ENCODE measurements around the gene INHBC. TPM values are rescaled to one million over a fixed set of nuclear protein-coding genes. Genes with fewer than 3 reads are reported as not detected.

Gene INHBC
- polyA plus RNA-seq, 1 of the 3 experiments (the other 2 are of a cell fraction), result 0.08 TPM

GRCh38 chr12:57430112-57430930 is 4.3 kb upstream of the INHBC start:
- Histone ChIP-seq H3K36me3 (replicated peaks in 1 of 2; ENCODE audit: control insufficient read depth in 1 of 2, insufficient read depth in 2 of 2, low read length in 1 of 2) (no peaks in the 10 kb centered on the region), H3K4me3 (ENCODE audit: low read depth in 2 of 2, low read length in 1 of 2) (peak overlapping the region; percentile 56 to 67), H4K20me1 (ENCODE audit: insufficient read depth) (no peaks in the 10 kb centered on the region), H3F3A (replicated peaks; ENCODE audit: insufficient read depth) (peaks cover 9% of the 10 kb centered on the region), H3K27ac (ENCODE audit: low read depth in 2 of 2, low read length in 1 of 2) (peak overlapping the region; percentile 75 to 84), H3K4me2 (peak overlapping the region; percentile 78), H3K79me2 (ENCODE audit: insufficient read depth) (peaks cover 45% of the 10 kb centered on the region), H3K27me3 (ENCODE audit: insufficient read depth) (no peaks in the 10 kb centered on the region), H3K9me3 (no peaks in the 10 kb centered on the region), H3K9ac (peak overlapping the region; percentile 82), H2AFZ (ENCODE audit: low read depth) (peak overlapping the region; percentile 42; the same call in 1 of the 2 replicates), H3K9me2 (no peaks in the 10 kb centered on the region), H3K4me1 (ENCODE audit: control insufficient read depth in 1 of 2, insufficient read depth in 2 of 2, low read depth in 1 of 2, low read length in 1 of 2) (peaks cover 0 to 3% of the 10 kb centered on the region in 2 experiments; a peak in 1 of 4 replicates)
- no peak for DNase-seq
- CTCF ChIA-PET, result interaction anchor here (0.8 to 2.1 kb wide), 10 partner anchors 9 to 216 kb away, joined by 3 to 10 read pairs (median 4); partner anchors contain the start of gene INHBE
- no peak for TF ChIP-seq EZH2phosphoT487 (IDR thresholded peaks at IDR 0.05; ENCODE audit: borderline replicate concordance, low read depth)
- TF ChIP-seq RFX5 (IDR thresholded peaks at IDR 0.05; ENCODE audit: low read length), result no peak
- no peak for TF ChIP-seq REST (IDR thresholded peaks at IDR 0.05; ENCODE audit: low read depth, low read length)
- no peak for TF ChIP-seq GATA2 (CRISPR knock-in tag; IDR thresholded peaks at IDR 0.05)
- TF ChIP-seq IRF3 (IDR thresholded peaks at IDR 0.05; ENCODE audit: low read depth, low read length), result no peak
- TF ChIP-seq CHD2 (IDR thresholded peaks at IDR 0.05; ENCODE audit: low read length, partially characterized antibody), result no peak
- no peak for TF ChIP-seq TEAD4 (IDR thresholded peaks at IDR 0.05; ENCODE audit: borderline replicate concordance, insufficient read depth)
- peak; percentile 1; the same call in 1 of the 2 replicates for TF ChIP-seq MXI1 (IDR thresholded peaks at IDR 0.05; ENCODE audit: low read depth, low read length)
- 0 out of 2 replicates have a peak, but pooled peaks have one; percentile 24 for TF ChIP-seq CTCF (IDR thresholded peaks at IDR 0.05)
- no peak for TF ChIP-seq TCF12 (IDR thresholded peaks at IDR 0.05)
- no peak for TF ChIP-seq USF1 (IDR thresholded peaks at IDR 0.05; ENCODE audit: borderline replicate concordance, low read depth)
- TF ChIP-seq FOSL2 (IDR thresholded peaks at IDR 0.05; ENCODE audit: borderline replicate concordance, low read depth), result no peak
- no peak for TF ChIP-seq YY1 (IDR thresholded peaks at IDR 0.05; ENCODE audit: low read depth)
- TF ChIP-seq JUND (IDR thresholded peaks at IDR 0.05), result no peak
- no peak for TF ChIP-seq FOXJ3 (CRISPR knock-in tag; IDR thresholded peaks at IDR 0.05)
- under 1% methylated on average over 27 of the region's 74 CpGs for WGBS (ENCODE audit: low lambda C conversion rate)
- POLR2A ChIA-PET, result interaction anchor here (0.6 to 1.2 kb wide), 5 partner anchors 12 to 158 kb away, joined by 3 to 5 read pairs (median 3); no protein-coding TSS in a partner anchor
